ENCODE data around the gene RHOB.

RHOB gene

GRCh38 chr2:20457661-20458630 is 11.1 kb downstream of the RHOB start:
- DNase-seq = no peak
- TF ChIP-seq POLR2A (IDR thresholded peaks at IDR 0.05; ENCODE audit: low read length) = no peak
- no peak for TF ChIP-seq GATA1 (IDR thresholded peaks at IDR 0.05; ENCODE audit: low read depth, low read length)

DNA sequence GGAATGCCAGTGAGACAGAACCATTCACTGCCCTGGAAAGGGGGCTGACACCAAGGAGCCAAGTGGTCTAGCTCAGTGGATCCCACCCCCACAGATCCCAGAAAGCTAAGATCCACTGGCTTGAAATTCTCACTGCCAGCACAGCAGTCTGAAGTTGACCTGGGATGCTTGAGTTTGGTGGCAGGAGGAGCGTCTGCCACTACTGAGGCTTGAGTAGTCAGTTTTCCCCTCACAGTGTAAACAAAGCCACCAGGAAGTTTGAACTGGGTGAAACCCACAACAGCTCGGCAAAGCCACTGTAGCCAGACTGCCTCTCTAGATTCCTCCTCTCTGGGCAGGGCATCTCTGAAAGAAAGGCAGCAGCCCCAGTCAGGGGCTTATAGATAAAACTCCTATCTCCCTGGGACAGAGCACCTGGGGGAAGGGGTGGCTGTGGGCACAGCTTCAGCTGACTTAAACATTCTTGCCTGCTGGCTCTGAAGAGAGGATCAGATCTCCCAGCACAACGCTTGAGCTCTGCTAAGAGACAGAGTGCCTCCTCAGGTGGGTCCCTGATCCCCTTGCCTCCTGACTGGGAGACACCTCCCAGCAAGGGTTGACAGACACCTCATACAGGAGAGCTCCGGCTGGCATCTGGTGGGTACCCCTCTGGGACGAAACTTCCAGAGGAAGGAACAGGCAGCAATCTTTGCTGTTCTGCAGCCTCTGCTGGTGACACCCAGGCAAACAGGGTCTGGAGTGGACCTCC is 12.0 kb downstream of the RHOB start:
- DNase-seq = peak in 1 of 2 experiments; percentile 26

GRCh38 chr2:20465716-20466394 is 19.0 kb downstream of the RHOB start:
- DNase-seq = no peak
- TF ChIP-seq GATA1 (IDR thresholded peaks at IDR 0.05; ENCODE audit: low read depth, low read length) = no peak
- no peak for TF ChIP-seq POLR2A (IDR thresholded peaks at IDR 0.05; ENCODE audit: low read length)

DNA sequence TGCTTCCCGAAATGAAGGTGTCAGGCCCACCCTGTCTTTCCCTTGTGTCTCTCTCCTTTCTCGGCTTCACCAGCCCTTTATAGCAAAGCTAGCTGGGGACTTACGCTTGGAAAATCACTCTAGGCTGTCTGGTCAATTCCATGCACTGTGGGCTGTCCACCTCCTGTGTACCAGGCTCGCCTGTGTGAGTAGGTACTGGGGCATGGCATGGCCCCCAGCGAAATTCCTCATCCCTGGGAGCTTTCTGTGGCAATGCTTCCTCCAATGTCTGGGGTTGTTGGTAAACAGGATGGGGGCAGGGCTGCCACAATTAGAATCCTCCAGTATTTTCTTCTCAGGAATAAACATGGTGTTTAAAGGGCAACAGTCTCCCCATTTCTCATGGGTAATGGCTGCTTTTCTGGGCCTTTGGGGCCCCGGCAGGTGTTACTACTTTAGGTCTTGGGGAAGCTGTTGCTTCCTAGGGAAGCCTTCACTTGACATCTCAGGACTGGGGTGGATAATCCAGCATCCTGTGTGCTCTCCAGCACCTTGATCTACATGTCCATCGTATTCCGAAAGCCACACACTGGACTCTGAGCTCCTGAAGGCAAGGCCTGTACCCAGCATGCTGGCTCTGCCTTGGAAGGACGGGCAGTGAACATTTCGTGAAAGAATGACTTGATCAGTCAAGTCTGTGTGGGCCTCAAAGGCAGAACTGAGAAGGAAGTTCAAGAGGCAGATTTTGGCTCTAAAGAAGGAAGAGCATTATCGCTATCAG is 21.1 kb downstream of the RHOB start:
- no peak for DNase-seq
- TF ChIP-seq POLR2A (IDR thresholded peaks at IDR 0.05; ENCODE audit: low read length) = no peak
- no peak for TF ChIP-seq GATA1 (IDR thresholded peaks at IDR 0.05; ENCODE audit: low read depth, low read length)

DNA sequence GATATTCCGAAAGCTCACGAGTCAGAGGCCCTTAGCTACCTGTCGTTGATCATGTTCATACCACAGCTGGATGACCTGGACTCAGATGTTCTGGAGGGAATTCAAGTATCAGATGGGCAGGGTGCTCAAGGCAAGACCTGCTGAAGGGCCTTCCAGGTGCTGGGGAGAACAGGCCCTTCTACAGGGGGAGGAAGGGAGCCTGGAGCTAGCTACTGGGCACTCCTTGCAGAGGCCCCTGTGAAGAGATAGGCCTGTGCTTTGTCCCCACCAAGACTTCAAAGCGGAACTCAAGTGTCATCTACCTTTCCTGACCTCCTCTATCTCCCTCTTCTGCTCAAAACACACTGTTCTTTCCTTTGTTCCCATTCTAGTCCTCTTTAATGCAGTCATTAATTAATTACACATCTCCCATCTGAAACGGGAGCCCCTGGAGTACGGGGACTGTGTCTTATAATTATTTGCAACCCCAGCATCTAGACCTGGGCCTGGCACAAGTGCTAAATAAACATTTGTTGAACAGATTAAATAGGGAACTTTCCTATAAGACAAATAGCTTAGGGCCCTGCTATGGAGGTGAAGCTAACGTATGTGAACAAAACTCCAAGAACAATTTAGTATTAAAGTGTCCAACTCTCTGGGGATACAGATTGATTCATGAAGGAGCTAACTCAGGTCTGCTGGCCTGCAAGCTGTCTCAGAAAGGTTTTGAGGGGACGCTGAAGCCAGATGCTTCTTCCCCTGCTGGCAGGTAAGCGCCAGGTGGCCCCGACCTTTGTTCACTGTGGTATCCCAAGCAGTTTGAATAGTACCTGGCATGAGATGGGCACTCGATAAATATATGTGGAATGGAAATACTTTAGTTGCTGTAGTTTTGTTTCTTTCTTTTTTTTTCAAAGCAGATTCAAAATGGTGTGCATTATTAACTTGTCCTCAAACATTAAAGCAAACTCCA is 22.0 kb downstream of the RHOB start:
- TF ChIP-seq POLR2A (IDR thresholded peaks at IDR 0.05; ENCODE audit: low read length) = no peak
- DNase-seq = no peak

DNA sequence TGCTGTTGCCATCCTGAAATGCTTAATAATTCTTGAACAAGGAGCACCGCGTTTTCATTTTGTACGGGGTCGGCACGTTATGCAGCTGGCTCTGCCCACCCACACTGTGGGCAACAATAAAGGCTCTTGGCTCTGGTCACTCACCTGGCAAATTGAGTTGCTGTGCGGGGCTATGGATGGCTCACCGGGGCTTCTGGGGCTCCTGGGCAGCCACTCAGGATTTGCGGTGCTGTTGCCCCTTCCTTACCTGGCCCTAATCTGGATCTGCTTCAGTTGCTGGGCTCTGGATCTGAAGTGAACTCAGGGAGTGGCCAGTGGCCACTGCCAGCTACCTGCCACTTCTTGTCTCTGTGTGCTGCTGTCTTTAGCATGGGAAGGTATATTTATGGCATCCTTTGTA is 22.7 kb downstream of the RHOB start:
- TF ChIP-seq GATA1 (IDR thresholded peaks at IDR 0.05; ENCODE audit: low read depth, low read length) (no peak), POLR2A (IDR thresholded peaks at IDR 0.05; ENCODE audit: low read length) (no peak)
- DNase-seq = no peak

DNA sequence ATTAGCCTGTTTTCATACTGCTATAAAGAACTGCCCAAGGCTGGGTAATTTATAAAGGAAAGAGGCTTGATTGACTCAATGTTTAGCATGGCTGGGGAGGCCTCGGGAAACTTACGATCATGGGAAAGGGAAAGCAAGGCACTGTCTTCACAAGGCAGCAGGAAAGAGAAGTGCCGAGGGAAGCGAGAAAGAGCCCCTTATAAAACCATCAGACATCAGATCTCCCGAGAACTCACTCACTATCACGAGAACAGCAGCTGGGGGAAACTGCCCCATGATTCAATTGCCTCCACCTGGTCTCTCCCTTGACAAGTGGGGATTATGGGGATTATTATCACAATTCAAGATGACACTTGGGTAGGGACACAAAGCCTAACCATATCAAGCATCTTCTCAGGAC is 23.3 kb downstream of the RHOB start:
- DNase-seq = no peak
- no peak for TF ChIP-seq POLR2A (IDR thresholded peaks at IDR 0.05; ENCODE audit: low read length)
- no peak for TF ChIP-seq GATA1 (IDR thresholded peaks at IDR 0.05; ENCODE audit: low read depth, low read length)

GRCh38 chr2:20471148-20471547 is 24.3 kb downstream of the RHOB start:
- no peak for DNase-seq

DNA sequence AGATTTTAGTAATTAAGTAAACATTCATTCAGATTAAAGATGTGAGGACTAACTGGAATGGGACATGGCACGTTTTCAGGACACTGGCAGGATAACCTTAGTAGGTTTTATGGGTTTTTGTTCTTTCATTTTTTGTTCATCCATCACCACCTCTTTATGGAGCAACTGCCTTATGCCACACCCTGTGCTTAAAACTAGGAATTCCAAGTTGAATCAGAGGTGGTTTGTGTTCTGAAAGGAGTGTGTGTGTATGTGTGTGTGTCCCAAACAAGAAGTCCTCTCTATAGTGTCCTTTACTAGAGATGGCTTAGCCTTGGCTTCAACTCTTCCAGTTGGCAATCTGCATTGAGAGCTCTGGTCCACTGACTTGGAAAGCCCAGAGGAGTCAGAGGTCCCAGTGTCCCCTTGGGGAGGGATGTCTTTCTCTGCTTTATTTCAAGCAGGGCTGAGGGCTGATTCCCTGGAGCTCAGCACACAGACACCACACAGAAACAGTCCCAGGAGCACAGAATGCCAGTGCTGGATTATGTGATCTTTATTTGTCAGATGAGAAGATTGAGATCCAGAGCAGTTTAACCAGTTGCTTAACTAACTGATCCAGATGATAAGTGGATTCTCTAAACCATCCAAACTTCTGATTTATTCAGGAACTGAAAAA is 25.2 kb downstream of the RHOB start:
- DNase-seq = no peak
- TF ChIP-seq POLR2A (IDR thresholded peaks at IDR 0.05; ENCODE audit: low read length) (no peak), GATA1 (IDR thresholded peaks at IDR 0.05; ENCODE audit: low read depth, low read length) (no peak)

More at GRCh38 chr2:20471148-20471547, 24.3 kb downstream of the RHOB start:
- TF ChIP-seq POLR2A (IDR thresholded peaks at IDR 0.05; ENCODE audit: low read length) (no peak), GATA1 (IDR thresholded peaks at IDR 0.05; ENCODE audit: low read depth, low read length) (no peak)

- TF ChIP-seq GATA1 (IDR thresholded peaks at IDR 0.05; ENCODE audit: low read depth, low read length) = no peak
- no peak for TF ChIP-seq POLR2A (IDR thresholded peaks at IDR 0.05; ENCODE audit: low read length)
Observed at GRCh38 chr2:20472569-20472968, 25.7 kb downstream of the RHOB start.

DNA sequence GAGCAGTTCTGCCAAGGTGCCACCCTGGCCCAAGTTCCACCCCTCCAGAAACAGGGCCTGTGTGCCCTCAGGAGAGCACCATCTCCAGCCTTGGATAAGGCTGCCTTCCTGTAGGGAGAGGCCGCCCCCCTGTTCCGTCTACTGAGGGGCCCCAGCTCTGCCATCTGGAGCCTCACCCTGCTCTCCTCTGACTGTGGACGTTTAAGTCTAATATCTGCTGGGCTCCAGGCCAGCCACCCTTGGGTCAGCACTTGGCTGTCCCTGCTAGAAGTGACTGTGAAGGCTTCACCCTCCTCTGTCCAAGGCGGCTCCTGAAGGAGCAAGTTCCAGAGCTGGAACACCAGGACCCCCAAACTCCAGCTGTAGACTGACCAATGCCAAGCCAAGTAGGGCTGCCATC is 26.3 kb downstream of the RHOB start:
- DNase-seq = no peak
- no peak for TF ChIP-seq POLR2A (IDR thresholded peaks at IDR 0.05; ENCODE audit: low read length)
- TF ChIP-seq GATA1 (IDR thresholded peaks at IDR 0.05; ENCODE audit: low read depth, low read length) = no peak

More at GRCh38 chr2:20472569-20472968, 25.7 kb downstream of the RHOB start:
- no peak for DNase-seq
